SK-N-SH treated with all-trans-retinoic acid at 6 μM for 48 hours (cell line): ENCODE results near the gene GDI2.

Source experiments
- CREB5 ChIP-seq: fragments of 250-450 bp; sonication (Bioruptor Pico); IDR thresholded peaks from 2 replicates; pipeline ENCODE4 v1.5.1; 2020; ENCODE audit warnings: low read depth, mild to moderate bottlenecking, moderate library complexity
- ZNF8 ChIP-seq: fragments of 450-650 bp; formaldehyde crosslinking; IDR thresholded peaks from 2 replicates; pipeline ENCODE4 v1.5.0; 2020; ENCODE audit warnings: mild to moderate bottlenecking, moderate library complexity

GRCh38 chr10:5751601-5752253, 61.5 kb downstream of the GDI2 start:
- no peak for TF ChIP-seq ZNF8
- no peak for TF ChIP-seq CREB5 (CRISPR knock-in tag)
